ENCODE measurements around the gene TSGA10. TPM values are rescaled to one million over a fixed set of nuclear protein-coding genes. Genes with fewer than 3 reads are reported as not detected.
"Not testable (repeated sequence)": the region's sequence is repeated elsewhere in the genome, so short reads cannot be mapped to it uniquely, and the experiment has no call there.

The TSGA10 gene, protein sequence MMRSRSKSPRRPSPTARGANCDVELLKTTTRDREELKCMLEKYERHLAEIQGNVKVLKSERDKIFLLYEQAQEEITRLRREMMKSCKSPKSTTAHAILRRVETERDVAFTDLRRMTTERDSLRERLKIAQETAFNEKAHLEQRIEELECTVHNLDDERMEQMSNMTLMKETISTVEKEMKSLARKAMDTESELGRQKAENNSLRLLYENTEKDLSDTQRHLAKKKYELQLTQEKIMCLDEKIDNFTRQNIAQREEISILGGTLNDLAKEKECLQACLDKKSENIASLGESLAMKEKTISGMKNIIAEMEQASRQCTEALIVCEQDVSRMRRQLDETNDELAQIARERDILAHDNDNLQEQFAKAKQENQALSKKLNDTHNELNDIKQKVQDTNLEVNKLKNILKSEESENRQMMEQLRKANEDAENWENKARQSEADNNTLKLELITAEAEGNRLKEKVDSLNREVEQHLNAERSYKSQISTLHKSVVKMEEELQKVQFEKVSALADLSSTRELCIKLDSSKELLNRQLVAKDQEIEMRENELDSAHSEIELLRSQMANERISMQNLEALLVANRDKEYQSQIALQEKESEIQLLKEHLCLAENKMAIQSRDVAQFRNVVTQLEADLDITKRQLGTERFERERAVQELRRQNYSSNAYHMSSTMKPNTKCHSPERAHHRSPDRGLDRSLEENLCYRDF
- total RNA-seq = 10 to 100 TPM in 2 of 4 donors, 1 to 10 TPM in 2; 7.0 to 12.6 (median 10.8) TPM

GRCh38 chr2:99154643-99155536, at the start of gene TSGA10, which contains the start of gene LIPT1:
Gene TSGA10 (minus strand): TSS chr2:99154942. CDS start chr2:99109439, 45,503 bp downstream.
Gene LIPT1 (plus strand): TSS chr2:99154967. CDS start chr2:99161958, 6,991 bp downstream.
- DNase-seq (ENCODE audit: low spot score in 2 of 2) = peak; percentile 91 to 98
- TF ChIP-seq, protein P1, sequence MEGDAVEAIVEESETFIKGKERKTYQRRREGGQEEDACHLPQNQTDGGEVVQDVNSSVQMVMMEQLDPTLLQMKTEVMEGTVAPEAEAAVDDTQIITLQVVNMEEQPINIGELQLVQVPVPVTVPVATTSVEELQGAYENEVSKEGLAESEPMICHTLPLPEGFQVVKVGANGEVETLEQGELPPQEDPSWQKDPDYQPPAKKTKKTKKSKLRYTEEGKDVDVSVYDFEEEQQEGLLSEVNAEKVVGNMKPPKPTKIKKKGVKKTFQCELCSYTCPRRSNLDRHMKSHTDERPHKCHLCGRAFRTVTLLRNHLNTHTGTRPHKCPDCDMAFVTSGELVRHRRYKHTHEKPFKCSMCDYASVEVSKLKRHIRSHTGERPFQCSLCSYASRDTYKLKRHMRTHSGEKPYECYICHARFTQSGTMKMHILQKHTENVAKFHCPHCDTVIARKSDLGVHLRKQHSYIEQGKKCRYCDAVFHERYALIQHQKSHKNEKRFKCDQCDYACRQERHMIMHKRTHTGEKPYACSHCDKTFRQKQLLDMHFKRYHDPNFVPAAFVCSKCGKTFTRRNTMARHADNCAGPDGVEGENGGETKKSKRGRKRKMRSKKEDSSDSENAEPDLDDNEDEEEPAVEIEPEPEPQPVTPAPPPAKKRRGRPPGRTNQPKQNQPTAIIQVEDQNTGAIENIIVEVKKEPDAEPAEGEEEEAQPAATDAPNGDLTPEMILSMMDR (IDR thresholded peaks at IDR 0.05) = no peak
- TF ChIP-seq POLR2A (IDR thresholded peaks at IDR 0.05) = peak in 1 of 2 donors; percentile 42
- 0 to 1% methylated on average over 45 to 48 of the region's 70 CpGs for WGBS, 2 donors
- intact Hi-C loops (cut with DNase I; ENCODE audit: low total_unique reads) = no loop called here
- peak within 1 kb of the TSS; percentile 55 for H3K4me3 ChIP-seq (ENCODE audit: low read depth, poor library complexity, severe bottlenecking)

GRCh38 chr2:99201959-99202678, 47.4 kb upstream of the TSGA10 start:
- WGBS, 2 donors = 89 to 96% methylated on average over 4 of the region's 4 CpGs
- no peak for TF ChIP-seq POLR2A (IDR thresholded peaks at IDR 0.05)
- TF ChIP-seq, protein P1 (IDR thresholded peaks at IDR 0.05) = no peak
- intact Hi-C loops (cut with DNase I; ENCODE audit: low total_unique reads) = no loop called here
- H3K4me3 ChIP-seq (ENCODE audit: low read depth, poor library complexity, severe bottlenecking) = no peak overlapping the region
- DNase-seq (ENCODE audit: low spot score in 2 of 2) = no peak

DNA sequence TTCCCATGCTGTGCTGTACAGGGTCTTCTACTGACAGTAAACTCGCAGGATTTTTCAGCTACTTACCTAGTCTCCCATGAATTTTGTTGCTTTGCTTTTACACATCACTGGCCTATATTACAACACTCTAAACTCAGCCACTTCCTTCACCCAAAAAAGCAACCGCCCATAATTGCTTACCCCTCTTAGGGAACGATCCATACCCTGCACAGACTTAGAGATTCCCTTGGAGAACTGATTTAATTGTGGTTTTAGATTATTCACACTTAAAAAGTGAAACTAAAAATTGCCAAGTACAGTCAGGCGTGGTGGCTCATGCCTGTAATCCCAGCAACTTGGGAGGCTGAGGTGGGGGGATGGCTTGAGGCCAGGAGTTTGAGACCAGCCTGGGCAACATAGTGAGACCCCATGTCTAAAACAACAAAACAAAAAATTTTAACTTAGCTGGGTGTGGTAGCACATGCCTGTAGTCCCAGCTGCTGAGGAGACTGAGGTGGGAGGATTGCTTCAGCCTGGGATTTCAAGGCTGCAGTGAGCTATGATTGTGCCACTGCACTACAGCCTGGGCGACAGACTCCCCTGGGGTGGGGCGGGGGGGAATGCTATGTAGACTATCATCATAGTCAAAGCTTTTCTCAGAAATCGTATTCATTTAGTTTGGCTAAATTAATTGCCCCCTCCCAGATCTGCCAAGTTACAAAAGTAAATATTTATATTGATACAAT, 45.5 kb upstream of the TSGA10 start:
- DNase-seq (ENCODE audit: low spot score in 2 of 2) = no peak
- intact Hi-C loops (cut with DNase I; ENCODE audit: low total_unique reads) = no loop called here
- TF ChIP-seq, protein P1 (IDR thresholded peaks at IDR 0.05) = no peak
- no peak for TF ChIP-seq POLR2A (IDR thresholded peaks at IDR 0.05)
- H3K4me3 ChIP-seq (ENCODE audit: low read depth, poor library complexity, severe bottlenecking) = no peak overlapping the region
- 88 to 91% methylated on average over 7 of the region's 7 CpGs for WGBS, 2 donors

DNA sequence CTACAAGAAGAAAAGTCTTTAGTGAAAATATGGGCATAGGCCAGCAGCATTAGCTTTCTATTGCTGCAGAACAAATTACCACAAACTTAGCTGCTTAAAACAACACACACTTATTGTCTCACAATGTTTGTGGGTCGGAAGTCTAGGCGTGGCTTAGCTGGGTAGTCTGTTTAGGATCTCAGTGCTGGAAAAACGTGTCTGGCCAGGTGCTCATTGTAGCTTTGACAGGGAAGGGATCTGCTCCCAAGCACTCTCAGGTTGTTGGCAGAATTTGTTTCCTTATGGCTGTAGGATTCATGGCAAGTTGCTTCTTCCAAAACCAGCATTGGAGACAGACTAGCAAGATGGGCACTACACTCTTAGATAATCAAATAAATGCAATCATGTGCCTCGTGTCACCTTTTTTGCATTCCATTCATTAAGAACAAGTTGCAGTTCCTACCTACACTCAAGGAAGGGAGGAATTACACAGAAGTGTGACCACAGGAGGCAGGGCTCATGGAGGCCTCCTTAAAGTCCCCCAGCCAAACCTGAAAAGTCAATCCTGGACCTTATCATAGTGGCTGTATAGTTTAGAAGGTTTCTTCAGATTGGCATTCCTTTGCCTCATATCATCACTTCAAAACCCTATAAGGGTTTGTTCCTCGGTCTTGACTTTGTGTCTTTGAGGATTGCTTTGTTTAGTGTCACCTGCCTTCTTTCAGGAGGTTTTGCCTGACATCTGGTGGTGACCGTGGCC, 43.5 kb upstream of the TSGA10 start:
- H3K4me3 ChIP-seq (ENCODE audit: low read depth, poor library complexity, severe bottlenecking) = no peak overlapping the region
- no peak for TF ChIP-seq POLR2A (IDR thresholded peaks at IDR 0.05)
- TF ChIP-seq, protein P1 (IDR thresholded peaks at IDR 0.05) = no peak
- DNase-seq (ENCODE audit: low spot score in 2 of 2) = no peak
- WGBS, 2 donors = 71 to 72% methylated on average over 6 of the region's 6 CpGs
- intact Hi-C loops (cut with DNase I; ENCODE audit: low total_unique reads) = no loop called here

DNA sequence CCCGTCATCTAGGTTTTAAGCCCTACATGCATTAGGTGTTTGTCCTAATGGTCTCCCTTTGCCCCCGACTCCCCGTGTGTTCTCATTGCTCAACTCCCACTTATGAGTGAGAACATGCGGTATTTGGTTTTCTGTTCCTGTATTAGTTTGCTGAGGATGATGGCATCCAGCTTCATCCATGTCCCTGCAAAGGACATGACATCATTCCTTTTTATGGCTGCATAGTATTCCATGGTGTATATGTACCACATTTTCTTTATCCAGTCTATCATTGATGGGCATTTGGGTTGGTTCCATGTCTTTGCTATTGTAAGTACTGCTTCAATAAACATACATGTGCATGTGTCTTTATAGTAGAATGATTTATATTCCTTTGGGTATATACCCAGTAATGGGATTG, 37.6 kb upstream of the TSGA10 start:
- intact Hi-C loops (cut with DNase I; ENCODE audit: low total_unique reads); DNase-seq (ENCODE audit: low spot score in 2 of 2); H3K4me3 ChIP-seq (ENCODE audit: low read depth, poor library complexity, severe bottlenecking): not testable (repeated sequence)
- 97 to 99% methylated on average over 4 of the region's 4 CpGs for WGBS, 2 donors

Measured in lower leg skin (tissue), 4 donors.